HL-60 (cell line): ENCODE results near the gene PLEKHJ1.
"Not testable (repeated sequence)": the region's sequence is repeated elsewhere in the genome, so short reads cannot be mapped to it uniquely, and the experiment has no call there.

Experiments used
- DNase-seq, 2 experiments: peaks; one replicate each; pipeline ENCODE4 v3.0.0-alpha.2; 2010 to 2020; ENCODE audit warnings: low read depth in 1 of 2, low spot score in 1 of 2
- H3K27ac ChIP-seq: fragments of 250-450 bp; sonication (Bioruptor Pico); replicated peaks from 2 replicates; pipeline ENCODE4 v1.5.1; 2020; ENCODE audit warnings: mild to moderate bottlenecking, moderate library complexity
- H3K27me3 ChIP-seq: fragments of 250-450 bp; sonication (Bioruptor Pico); 2 replicates; pipeline ENCODE4 v1.5.1; 2021; ENCODE audit warnings: mild to moderate bottlenecking, moderate library complexity; ENCODE audit not compliant: insufficient read depth, poor library complexity, severe bottlenecking
- H3K4me3 ChIP-seq: replicated peaks from 2 replicates; pipeline ENCODE4 v1.5.1; 2011; ENCODE audit warnings: mild to moderate bottlenecking, control low read depth, low read length; ENCODE audit not compliant: insufficient read depth
- CTCF ChIP-seq: IDR thresholded peaks from one replicate; pipeline ENCODE4 v1.5.1; 2011; ENCODE audit warnings: low read length, control low read depth, inconsistent platforms; ENCODE audit not compliant: insufficient read depth
- GABPA ChIP-seq: IDR thresholded peaks from 2 replicates; pipeline ENCODE4 v1.6.1; 2012; ENCODE audit warnings: low read depth
- POLR2AphosphoS5 ChIP-seq: IDR thresholded peaks from 2 replicates; pipeline ENCODE4 v1.6.1; 2012; ENCODE audit warnings: low read depth
- SPI1 ChIP-seq: IDR thresholded peaks from 2 replicates; pipeline ENCODE4 v1.6.1; 2012; ENCODE audit warnings: low read depth, mild to moderate bottlenecking, borderline replicate concordance
- TF ChIP-seq, protein P1 (sequence below): IDR thresholded peaks from 2 replicates; pipeline ENCODE4 v1.6.1; 2012; ENCODE audit warnings: low read depth; ENCODE audit not compliant: insufficient replicate concordance

The PLEKHJ1 gene

DNA sequence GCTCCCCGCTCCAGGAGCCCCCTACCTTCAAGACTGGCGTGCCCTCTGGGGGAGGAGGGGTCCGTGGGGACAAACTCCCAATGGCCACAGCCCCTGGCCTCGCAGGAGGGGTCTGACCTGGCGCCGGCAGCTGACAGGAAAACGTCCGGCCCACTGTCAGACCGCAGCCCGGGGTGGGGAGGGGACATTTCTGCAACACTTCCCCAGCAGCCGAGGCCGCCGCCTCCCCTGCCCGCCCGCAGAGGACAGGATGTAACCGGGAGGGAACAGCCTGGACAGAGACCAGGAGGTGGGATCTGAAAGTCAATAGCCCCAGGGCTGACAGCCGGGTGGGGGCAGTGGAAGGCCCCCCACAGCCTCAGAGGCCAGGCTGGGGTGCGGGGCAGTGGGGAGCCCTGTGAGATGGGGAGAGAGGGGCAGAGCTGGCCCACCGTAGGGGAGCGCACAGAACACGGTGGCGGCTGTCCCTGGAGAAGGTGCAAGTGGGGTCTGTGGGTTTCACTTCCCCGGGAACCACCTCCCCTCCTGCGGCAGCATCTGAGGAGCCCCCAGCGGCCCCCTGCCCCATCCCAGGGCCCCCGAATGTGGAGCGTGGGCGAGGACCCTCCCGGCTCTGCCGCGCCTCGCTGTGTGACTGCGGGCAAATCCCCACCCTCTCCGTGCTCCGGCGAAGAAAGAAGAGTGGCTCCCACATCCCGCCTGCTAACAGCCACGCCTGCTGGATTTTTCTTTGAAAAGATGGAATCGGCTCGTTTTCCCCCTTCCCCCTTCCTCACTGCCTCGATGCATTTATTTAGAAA, 46.1 kb upstream of the PLEKHJ1 start, which contains the start of gene PEAK3:
TSS of gene PEAK3 (minus strand) at position 114 of the 800 bp plus-strand sequence. CDS start 1,244 bp downstream, outside the sequence.
- peak within 1 kb of the TSS; percentile 44 for H3K4me3 ChIP-seq
- H3K27ac ChIP-seq, result peak within 1 kb of the TSS; percentile 80
- TF ChIP-seq GABPA (0 out of 2 replicates have a peak, but pooled peaks have one; percentile 7), SPI1 (peak; percentile 77), CTCF (no peak), POLR2AphosphoS5 (peak; percentile 63; the same call in 1 of the 2 replicates)
- TF ChIP-seq, protein P1, sequence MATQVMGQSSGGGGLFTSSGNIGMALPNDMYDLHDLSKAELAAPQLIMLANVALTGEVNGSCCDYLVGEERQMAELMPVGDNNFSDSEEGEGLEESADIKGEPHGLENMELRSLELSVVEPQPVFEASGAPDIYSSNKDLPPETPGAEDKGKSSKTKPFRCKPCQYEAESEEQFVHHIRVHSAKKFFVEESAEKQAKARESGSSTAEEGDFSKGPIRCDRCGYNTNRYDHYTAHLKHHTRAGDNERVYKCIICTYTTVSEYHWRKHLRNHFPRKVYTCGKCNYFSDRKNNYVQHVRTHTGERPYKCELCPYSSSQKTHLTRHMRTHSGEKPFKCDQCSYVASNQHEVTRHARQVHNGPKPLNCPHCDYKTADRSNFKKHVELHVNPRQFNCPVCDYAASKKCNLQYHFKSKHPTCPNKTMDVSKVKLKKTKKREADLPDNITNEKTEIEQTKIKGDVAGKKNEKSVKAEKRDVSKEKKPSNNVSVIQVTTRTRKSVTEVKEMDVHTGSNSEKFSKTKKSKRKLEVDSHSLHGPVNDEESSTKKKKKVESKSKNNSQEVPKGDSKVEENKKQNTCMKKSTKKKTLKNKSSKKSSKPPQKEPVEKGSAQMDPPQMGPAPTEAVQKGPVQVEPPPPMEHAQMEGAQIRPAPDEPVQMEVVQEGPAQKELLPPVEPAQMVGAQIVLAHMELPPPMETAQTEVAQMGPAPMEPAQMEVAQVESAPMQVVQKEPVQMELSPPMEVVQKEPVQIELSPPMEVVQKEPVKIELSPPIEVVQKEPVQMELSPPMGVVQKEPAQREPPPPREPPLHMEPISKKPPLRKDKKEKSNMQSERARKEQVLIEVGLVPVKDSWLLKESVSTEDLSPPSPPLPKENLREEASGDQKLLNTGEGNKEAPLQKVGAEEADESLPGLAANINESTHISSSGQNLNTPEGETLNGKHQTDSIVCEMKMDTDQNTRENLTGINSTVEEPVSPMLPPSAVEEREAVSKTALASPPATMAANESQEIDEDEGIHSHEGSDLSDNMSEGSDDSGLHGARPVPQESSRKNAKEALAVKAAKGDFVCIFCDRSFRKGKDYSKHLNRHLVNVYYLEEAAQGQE, result no peak
- peak in 1 of 2 experiments; percentile 90 for DNase-seq
- H3K27me3 ChIP-seq, result no peaks in the 10 kb centered on the region

GRCh38 chr19:2281265-2282061, 45.3 kb upstream of the PLEKHJ1 start:
- H3K27ac ChIP-seq, result peak overlapping the region; percentile 80
- not testable (repeated sequence) for H3K27me3 ChIP-seq, DNase-seq
- peak; percentile 67 for TF ChIP-seq SPI1
- peak overlapping the region; percentile 44 for H3K4me3 ChIP-seq

DNA sequence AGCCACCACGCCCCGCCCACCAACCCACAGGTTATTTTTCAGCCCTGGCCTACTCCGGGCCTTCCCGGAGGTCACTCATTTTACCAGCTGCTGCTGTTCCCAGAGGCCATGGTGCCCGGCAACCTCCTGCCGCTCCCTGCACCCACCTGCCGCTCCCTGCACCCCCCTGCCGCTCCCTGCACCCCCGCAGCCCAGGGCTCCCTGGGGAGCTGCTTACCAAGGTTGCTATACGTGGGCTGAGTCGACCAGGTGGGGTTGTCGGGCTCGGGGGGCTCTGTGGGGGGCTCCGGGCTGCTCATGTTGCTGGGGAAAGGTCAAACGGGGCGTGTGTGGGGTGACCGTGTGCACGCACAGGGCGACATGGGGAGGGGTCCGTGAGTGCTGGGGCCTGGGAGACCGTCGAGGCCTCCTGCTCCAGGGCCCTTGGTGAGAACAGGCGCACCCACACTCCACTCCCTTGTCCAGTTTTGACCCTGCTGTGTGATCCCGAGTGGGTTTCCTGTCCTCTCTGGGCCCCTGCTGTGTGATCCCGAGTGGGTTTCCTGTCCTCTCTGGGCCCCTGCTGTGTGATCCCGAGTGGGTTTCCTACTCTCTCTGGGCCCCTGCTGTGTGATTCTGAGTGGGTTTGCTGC, 44.6 kb upstream of the PLEKHJ1 start:
- H3K27ac ChIP-seq, result no peak overlapping the region
- TF ChIP-seq, protein P1, result no peak
- no peak for TF ChIP-seq POLR2AphosphoS5
- no peak for TF ChIP-seq GABPA
- TF ChIP-seq SPI1, result no peak
- no peak for TF ChIP-seq CTCF
- H3K27me3 ChIP-seq, result no peaks in the 10 kb centered on the region
- H3K4me3 ChIP-seq, result no peak overlapping the region
- no peak for DNase-seq
